ENCODE results near the gene EHD1. TPM values are rescaled to one million over a fixed set of nuclear protein-coding genes. Genes with fewer than 3 reads are reported as not detected.
A peak's percentile ranks its signal among the peaks of the same experiment; 100 is the strongest.
"Not testable (repeated sequence)": the region's sequence is repeated elsewhere in the genome, so short reads cannot be mapped to it uniquely, and the experiment has no call there.

The EHD1 gene
- total RNA-seq, 1 donor from 2014 or later, result 122 TPM

GRCh38 chr11:64832467-64833197 is 45.8 kb downstream of the EHD1 start:
- DNase-seq (ENCODE audit: low read depth, low spot score), result no peak

- no peak for DNase-seq (ENCODE audit: low read depth, low spot score)
Observed at GRCh38 chr11:64831411-64831891, 47.0 kb downstream of the EHD1 start.

- DNase-seq (ENCODE audit: low read depth, low spot score), result no peak
Observed at GRCh38 chr11:64829536-64830251, 48.7 kb downstream of the EHD1 start.

- DNase-seq (ENCODE audit: low read depth, low spot score), result no peak
Observed at GRCh38 chr11:64827451-64827839, 51.0 kb downstream of the EHD1 start.

- DNase-seq (ENCODE audit: low read depth, low spot score), result no peak
Observed at GRCh38 chr11:64826578-64827450, 51.6 kb downstream of the EHD1 start.

- DNase-seq (ENCODE audit: low read depth, low spot score), result no peak
Observed at GRCh38 chr11:64826062-64826461, 52.4 kb downstream of the EHD1 start.

GRCh38 chr11:64823568-64824119 is 54.8 kb downstream of the EHD1 start:
- DNase-seq (ENCODE audit: low read depth, low spot score), result no peak

GRCh38 chr11:64817476-64817875 is 60.9 kb downstream of the EHD1 start:
- no peak for DNase-seq (ENCODE audit: low read depth, low spot score)

- not testable (repeated sequence) for DNase-seq (ENCODE audit: low read depth, low spot score)
Observed at GRCh38 chr11:64815433-64815832, 63.0 kb downstream of the EHD1 start.

GRCh38 chr11:64814712-64815187 is 63.7 kb downstream of the EHD1 start:
- no peak for DNase-seq (ENCODE audit: low read depth, low spot score)

- DNase-seq (ENCODE audit: low read depth, low spot score), result no peak
Observed at GRCh38 chr11:64813826-64814225, 64.6 kb downstream of the EHD1 start.

GRCh38 chr11:64810891-64811272 is 67.5 kb downstream of the EHD1 start:
- no peak for DNase-seq (ENCODE audit: low read depth, low spot score)

- peak; percentile 79 for DNase-seq (ENCODE audit: low read depth, low spot score)
Observed at GRCh38 chr11:64810271-64810890, 68.0 kb downstream of the EHD1 start, which contains the start of gene MEN1. Gene MEN1 (minus strand): TSS chr11:64810551. CDS start chr11:64810109, 442 bp downstream.

GRCh38 chr11:64809781-64810241 is 68.6 kb downstream of the EHD1 start:
- DNase-seq (ENCODE audit: low read depth, low spot score), result no peak

- DNase-seq (ENCODE audit: low read depth, low spot score), result no peak
Observed at GRCh38 chr11:64805481-64805880, 72.9 kb downstream of the EHD1 start.

- DNase-seq (ENCODE audit: low read depth, low spot score), result no peak
Observed at GRCh38 chr11:64804346-64805210, 73.8 kb downstream of the EHD1 start.

- DNase-seq (ENCODE audit: low read depth, low spot score), result no peak
Observed at GRCh38 chr11:64803846-64804345, 74.5 kb downstream of the EHD1 start.

GRCh38 chr11:64803158-64803845 is 75.1 kb downstream of the EHD1 start, which contains the start of gene MAP4K2:
Gene MAP4K2 (minus strand): TSS chr11:64803214. CDS start chr11:64803149, 65 bp downstream.
- DNase-seq (ENCODE audit: low read depth, low spot score), result peak; percentile 24

Data from pulmonary artery endothelial cell (primary cell).